ENCODE measurements around the gene GPR25. TPM values are rescaled to one million over a fixed set of nuclear protein-coding genes. Genes with fewer than 3 reads are reported as not detected.

GPR25 gene, protein sequence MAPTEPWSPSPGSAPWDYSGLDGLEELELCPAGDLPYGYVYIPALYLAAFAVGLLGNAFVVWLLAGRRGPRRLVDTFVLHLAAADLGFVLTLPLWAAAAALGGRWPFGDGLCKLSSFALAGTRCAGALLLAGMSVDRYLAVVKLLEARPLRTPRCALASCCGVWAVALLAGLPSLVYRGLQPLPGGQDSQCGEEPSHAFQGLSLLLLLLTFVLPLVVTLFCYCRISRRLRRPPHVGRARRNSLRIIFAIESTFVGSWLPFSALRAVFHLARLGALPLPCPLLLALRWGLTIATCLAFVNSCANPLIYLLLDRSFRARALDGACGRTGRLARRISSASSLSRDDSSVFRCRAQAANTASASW
- total RNA-seq = not detected

- ATAC-seq = no peak
- DNase-seq (ENCODE audit: low spot score) = no peak
These were observed at the start of gene GPR25 for GRCh38 chr1:200872446-200873115. TSS of gene GPR25 (plus strand) at chr1:200872981. CDS start at chr1:200873038, 57 bp downstream.

GRCh38 chr1:200831091-200831490 is 41.7 kb upstream of the GPR25 start:
- DNase-seq (ENCODE audit: low spot score) = no peak
- ATAC-seq = no peak

- ATAC-seq (no peak), DNase-seq (ENCODE audit: low spot score) (no peak)
These were observed 38.4 kb upstream of the GPR25 start for GRCh38 chr1:200834383-200834782.

GRCh38 chr1:200836213-200836612 is 36.6 kb upstream of the GPR25 start:
- no peak for ATAC-seq
- no peak for DNase-seq (ENCODE audit: low spot score)

GRCh38 chr1:200837931-200838571 is 34.7 kb upstream of the GPR25 start:
- ATAC-seq (peak; percentile 47), DNase-seq (ENCODE audit: low spot score) (no peak)

DNA sequence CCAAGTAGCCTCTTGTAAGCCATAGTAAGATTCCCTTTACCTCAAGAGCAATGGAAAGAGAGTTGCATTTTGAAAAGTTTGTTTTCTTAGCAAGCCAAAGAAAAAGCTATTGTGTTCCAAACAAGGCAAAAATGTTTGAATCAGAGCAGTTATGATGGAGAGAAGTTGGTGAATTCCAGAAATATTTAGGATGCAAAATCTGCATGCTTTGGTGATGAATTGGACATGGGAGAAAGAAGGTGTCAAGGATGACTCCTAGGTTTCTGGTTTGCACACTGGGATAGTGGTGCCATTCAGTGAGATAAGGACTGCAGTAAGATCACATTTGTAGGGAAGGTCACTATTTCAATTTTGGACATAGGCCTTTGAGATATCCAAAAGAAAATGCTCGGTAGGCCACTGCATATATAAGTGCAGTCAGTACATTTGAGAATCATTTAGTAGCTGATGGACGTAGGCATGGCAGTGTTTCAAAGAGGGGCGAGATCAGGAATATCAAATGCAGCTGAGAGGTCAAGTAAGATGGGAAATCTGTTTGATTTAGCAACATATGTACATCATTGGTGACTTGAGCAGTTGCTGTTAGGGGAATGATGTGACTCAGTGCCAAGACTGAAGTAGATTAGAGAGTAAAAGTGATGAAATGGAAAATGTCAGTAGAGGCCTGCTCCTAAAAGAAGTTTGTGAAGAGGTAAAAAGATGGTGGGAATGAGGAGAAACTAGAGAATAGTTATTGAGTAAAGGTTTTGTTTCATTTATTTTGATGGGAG is 33.9 kb upstream of the GPR25 start:
- ATAC-seq (no peak), DNase-seq (ENCODE audit: low spot score) (no peak)

GRCh38 chr1:200845360-200845759 is 27.4 kb upstream of the GPR25 start:
- ATAC-seq (no peak), DNase-seq (ENCODE audit: low spot score) (no peak)

- no peak for DNase-seq (ENCODE audit: low spot score)
- no peak for ATAC-seq
These were observed 26.4 kb upstream of the GPR25 start for GRCh38 chr1:200846398-200846797.

- DNase-seq (ENCODE audit: low spot score) (no peak), ATAC-seq (no peak)
These were observed 23.4 kb upstream of the GPR25 start for GRCh38 chr1:200849430-200849829.

GRCh38 chr1:200850554-200850953 is 22.2 kb upstream of the GPR25 start:
- ATAC-seq (no peak), DNase-seq (ENCODE audit: low spot score) (no peak)

DNA sequence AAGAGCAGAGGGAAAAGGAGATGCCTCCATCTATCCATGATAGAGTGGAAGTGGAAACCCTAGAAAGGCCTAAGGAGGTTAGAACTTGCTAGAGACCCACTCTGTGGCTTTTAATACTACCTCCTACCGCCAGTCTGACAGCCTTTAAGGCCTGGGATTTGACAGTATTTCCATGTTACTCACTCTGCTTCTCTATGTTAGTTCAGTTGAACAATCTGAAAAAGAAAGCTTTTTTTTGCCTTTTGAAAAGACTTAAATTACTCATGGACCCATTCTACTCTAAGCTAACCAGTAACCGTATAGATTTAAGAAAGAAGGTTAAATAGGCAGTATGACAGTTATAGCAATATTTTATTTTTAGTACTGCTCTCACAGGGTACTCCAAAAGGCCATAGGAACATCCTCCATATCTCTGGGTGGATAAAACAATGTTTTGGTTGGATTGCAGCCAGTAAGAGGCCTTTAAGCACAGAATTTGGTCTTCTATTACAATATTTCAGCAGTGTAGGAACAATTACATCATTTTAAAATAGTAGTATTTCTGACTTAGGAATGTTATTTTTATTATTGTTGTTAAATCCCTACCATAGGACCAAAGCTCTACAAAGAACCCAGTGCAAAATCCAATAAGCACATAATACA is 15.9 kb upstream of the GPR25 start:
- DNase-seq (ENCODE audit: low spot score) (no peak), ATAC-seq (no peak)

DNA sequence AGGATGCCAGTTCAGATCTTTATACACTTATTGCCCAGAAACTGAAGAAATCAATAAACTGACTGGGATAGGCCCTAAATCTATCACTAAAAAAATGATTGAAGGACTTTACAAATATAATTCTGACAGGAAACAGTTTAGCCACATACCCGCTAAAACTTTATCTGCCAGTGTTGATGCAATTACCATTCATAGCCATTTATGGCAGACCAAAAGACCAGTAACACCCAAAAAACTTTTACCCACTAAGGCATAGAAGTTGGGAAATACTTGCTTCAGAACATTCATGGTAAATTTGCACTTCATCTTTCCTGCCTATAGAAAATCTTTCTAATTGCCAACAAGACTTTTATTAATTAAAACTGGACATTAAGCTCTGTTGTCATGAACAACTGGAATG is 15.0 kb upstream of the GPR25 start:
- ATAC-seq = no peak

DNA sequence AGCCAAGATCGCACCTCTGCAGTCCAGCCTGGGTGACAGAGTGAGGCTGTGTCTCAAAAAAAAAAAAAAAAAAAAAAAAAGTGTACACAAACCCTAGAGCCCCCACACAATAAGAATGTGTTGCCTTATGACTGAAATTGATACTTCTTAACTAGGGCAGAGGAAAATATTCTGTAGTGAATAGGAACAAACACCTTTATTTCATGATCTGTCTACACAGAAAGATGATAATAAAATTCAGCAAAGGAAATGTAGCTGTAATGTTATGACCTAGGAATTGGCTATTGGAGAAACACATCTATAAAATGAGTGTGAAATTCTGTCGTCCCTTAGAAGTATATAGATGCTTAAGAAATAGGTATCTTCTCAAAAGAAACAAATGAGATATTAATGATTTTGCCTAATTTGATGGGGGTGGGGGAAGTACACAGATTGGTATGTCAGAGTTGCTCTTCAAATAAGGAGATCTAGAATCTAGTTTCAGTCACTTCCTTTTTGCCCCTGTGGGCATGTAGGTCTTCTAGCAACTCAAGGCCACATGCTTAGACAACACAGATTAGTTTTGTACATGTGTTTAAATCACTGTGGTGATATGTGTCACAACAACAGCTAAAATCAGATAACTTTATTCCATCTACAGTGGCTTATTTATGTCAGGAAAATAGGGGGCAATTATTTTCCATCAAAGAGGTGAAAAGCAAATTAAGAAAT is 10.7 kb upstream of the GPR25 start:
- no peak for DNase-seq (ENCODE audit: low spot score)
- ATAC-seq = no peak

More for the DNA sequence above, 15.0 kb upstream of the GPR25 start:
- no peak for DNase-seq (ENCODE audit: low spot score)

- DNase-seq (ENCODE audit: low spot score) (no peak), ATAC-seq (no peak)
These were observed 9.9 kb upstream of the GPR25 start for GRCh38 chr1:200862713-200863415.

DNA sequence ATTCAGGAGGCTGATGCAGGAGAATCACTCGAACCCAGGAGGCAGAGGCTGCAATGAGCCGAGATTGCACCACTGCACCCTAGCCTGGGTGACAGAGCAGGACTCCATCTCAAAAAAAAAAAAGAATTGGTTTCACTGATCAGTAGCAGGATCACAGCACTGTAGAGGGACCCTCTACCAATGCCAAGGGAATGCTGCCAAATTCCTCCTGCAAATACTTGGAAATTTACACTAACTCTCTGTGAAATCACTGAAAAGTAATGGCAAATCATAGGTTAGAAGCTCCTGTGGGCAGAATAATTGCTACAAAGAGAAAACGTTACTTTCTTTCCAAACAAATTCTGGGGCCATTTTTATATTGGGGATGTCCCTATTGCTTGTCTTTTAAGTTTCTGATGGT is 6.7 kb upstream of the GPR25 start:
- no peak for ATAC-seq

GRCh38 chr1:200866521-200866920 is 6.3 kb upstream of the GPR25 start:
- DNase-seq (ENCODE audit: low spot score) = no peak
- no peak for ATAC-seq

More for the DNA sequence above, 6.7 kb upstream of the GPR25 start:
- no peak for DNase-seq (ENCODE audit: low spot score)

DNA sequence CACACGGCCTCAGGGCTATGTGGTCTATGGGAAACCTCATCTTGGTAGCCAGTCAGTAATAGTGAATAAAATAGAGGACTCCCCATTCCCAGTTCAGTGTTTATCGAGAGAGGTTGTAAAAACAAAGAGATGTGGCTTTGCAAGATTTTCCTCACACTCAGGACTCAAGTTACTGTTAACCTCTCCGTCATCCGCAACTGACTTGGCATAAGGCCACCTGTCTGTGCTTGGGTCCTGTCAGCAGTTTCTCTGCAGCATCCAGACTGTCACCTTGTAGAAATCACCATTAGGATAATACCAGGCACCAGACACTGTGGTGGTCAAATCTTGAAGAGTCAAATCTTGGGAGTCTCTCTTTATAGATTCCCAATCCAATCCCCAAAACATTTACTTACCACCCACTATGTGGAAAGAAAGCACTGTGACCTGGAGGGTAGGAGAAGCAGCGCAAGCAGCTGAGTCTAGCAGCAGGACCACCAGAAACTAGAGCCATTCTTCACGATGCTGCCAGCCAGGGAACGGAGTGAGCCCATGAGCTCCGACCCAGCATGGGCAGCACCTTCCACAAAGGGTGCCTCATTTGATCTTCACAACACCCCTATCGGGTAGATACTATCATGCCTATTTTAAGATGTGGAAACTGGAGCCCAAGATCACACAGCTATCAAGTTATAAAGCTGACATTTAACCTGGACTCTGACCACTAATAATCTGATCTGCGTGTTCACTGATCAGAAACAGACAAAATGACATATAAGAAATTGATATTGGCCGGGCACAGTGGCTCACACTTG is 5.6 kb upstream of the GPR25 start:
- ATAC-seq (no peak), DNase-seq (ENCODE audit: low spot score) (no peak)

- DNase-seq (ENCODE audit: low spot score) = no peak
These were observed 3.4 kb upstream of the GPR25 start for GRCh38 chr1:200869376-200869752.

More at GRCh38 chr1:200869376-200869752, 3.4 kb upstream of the GPR25 start:
- no peak for ATAC-seq

Measured in left lobe of liver (tissue), 2 donors.